RCC 7860 (cell line): Measurements from ENCODE around the gene CTXN2.

ENCODE experiments used
- DNase-seq: peaks from one replicate; pipeline ENCODE4 v3.0.0-alpha.2; 2015; ENCODE audit warnings: low spot score
- FAIRE-seq: peaks from 2 replicates; lab custom pipeline; 2012; peaks lifted over from hg19 to GRCh38; lab: Jason Lieb, UNC

Gene CTXN2

GRCh38 chr15:48191574-48192225, at the start of gene CTXN2:
Gene CTXN2, plus strand, starts transcription at chr15:48191665. Its CDS starts 9,636 bp downstream, at chr15:48201301.
- DNase-seq (no peak), FAIRE-seq (no peak)

DNA sequence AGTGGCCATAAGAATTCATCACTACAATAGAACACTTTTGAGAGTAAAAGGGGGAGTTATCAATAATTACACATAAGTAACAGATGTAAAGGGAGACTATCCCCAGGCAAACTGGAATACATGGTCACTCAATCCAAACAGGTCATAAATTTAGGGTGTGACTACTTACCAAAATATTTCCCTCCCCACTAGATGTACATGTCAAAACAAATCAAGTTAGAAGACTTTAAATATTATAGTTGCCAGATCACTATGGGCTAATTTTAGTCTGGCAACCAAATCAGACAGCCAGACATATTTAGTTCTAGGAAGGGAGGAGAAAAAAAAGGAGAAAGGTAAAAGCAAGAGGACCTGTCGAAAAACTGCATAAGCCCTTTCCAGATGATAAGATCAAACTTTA, 47.6 kb upstream of the CTXN2 start:
- DNase-seq: no peak
- FAIRE-seq: no peak

GRCh38 chr15:48144889-48145288, 46.6 kb upstream of the CTXN2 start:
- no peak for DNase-seq

GRCh38 chr15:48145923-48146322, 45.5 kb upstream of the CTXN2 start:
- DNase-seq (no peak), FAIRE-seq (no peak)

More at GRCh38 chr15:48144889-48145288, 46.6 kb upstream of the CTXN2 start:
- FAIRE-seq: no peak

- FAIRE-seq (no peak), DNase-seq (no peak)
These were observed 44.1 kb upstream of the CTXN2 start for GRCh38 chr15:48147358-48147757.

GRCh38 chr15:48149858-48150257, 41.6 kb upstream of the CTXN2 start:
- DNase-seq (peak; percentile 61), FAIRE-seq (no peak)

GRCh38 chr15:48153526-48153925, 37.9 kb upstream of the CTXN2 start:
- DNase-seq (no peak), FAIRE-seq (no peak)

DNA sequence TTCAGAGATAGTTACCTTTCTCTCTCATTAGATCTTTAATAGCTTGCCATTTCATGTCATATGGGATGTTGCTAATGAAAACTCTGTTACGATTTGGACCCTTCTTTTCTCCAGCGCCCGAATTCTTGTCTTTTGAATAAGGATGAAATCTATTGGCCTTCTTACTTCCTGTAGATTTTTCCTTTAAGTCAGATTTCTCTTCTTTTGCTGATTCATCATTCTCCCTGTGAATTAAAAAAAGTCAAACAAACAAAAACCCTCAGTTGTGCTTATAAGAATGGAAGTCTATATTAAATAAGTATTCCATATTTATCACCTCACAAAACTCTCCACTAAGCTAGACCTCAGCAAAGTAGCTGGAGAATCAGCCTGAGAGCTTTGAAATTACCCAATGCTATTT, 22.8 kb upstream of the CTXN2 start:
- DNase-seq (no peak), FAIRE-seq (no peak)

DNA sequence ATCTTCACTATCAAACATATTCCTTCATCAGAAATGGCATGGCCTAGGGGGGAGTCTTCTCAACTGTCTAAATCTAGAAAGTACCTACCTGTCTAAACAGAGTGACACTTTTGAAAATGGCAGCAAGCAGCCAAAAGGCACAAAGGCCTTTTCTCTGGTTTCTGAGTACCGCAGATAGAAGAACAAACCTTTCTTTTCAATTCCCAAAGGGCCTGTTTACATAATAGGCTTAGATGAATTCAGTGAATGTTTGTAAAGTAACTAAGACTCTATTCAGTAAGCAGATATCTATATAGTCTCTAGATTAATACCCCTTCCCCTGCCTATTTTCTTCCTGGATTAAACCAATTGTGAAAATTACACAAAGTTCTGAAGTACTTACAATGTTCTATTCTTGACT, 20.5 kb upstream of the CTXN2 start:
- no peak for DNase-seq

DNA sequence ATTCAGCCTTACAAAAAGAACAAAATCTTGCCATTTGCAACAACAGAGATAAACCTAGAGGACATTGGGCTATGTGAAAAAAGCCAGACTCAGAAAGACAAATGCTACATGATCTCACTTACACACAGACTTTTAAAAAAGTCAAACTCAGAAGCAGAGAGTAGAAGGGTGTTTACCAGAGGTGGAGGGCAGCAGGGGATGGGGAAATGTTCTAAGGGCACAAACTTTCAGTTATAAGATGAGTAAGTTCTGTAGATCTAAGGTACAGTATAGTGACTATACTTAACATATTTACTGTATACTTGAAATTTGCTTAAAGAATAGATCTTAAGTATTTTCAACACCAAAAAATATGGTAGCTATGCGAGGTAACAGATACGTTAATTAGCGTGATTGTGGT, 16.3 kb upstream of the CTXN2 start:
- DNase-seq (no peak), FAIRE-seq (no peak)

More for the DNA sequence above, 20.5 kb upstream of the CTXN2 start:
- FAIRE-seq: no peak

GRCh38 chr15:48176112-48176511, 15.4 kb upstream of the CTXN2 start:
- FAIRE-seq: peak; percentile 78
- no peak for DNase-seq

- DNase-seq (no peak), FAIRE-seq (no peak)
These were observed 14.5 kb upstream of the CTXN2 start for GRCh38 chr15:48176957-48177356.

GRCh38 chr15:48177383-48177765, 14.1 kb upstream of the CTXN2 start:
- FAIRE-seq: no peak
- peak; percentile 49 for DNase-seq

DNA sequence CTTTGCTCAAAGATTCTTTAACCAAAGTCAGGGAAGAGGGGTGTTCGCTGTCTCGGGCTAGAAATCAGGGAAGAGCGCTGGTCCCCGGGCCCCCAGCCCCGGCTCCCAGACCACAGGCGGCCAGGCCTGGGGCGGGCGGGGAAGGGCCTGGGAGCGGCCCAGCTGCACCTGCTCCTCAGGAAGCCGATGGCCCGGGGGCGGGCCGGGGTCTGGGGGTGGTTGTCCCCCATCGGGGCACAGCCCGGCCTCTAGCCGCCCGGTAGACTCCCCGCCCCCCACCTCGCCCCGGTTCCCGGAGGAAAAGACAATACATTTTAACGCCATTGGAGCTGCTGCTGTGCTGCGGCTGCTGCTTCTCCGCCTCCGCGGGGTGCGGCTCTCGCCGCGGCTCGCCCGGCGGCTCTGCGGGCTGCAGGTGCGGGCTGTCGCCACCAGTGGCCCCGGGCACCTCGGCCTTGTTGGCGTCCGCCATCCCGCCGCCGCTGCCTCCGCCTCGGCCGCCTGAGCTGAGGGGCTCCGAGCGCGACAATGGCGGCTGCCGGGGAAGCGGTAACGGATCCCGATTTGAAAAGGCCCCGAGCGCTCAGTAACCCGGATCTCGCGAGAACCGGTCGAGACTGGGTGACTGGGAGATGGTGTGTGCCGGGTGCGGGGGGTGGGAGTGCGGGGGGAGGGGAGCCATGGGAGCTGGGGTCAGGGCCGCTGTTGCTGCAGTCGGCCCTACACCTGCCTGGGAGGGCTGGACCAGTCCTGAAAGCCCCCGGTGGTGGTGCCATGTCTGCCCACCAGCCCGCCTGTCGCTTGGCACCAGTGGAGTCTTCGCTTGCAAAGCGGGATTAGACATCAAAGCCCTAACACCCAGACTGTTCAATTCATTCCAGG, 13.5 kb upstream of the CTXN2 start, which contains the start of gene MYEF2:
TSS of gene MYEF2 (minus strand) at position 530 of the 882 bp plus-strand sequence. CDS start at position 472, 58 bp downstream.
- FAIRE-seq: no peak
- DNase-seq: peak; percentile 34

DNA sequence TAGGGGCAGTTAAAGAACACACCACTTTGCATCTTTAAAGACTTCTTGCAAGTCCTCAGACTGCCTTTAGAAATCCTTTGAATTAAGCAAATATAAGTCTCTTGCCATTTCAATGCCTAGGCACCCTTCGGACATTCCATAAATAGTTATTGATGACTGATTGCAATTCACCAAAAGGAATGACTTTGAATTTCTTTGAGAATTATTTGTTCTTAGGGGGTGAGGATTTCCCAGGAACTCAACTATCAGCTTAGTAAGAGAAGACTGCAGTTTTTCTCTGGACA, 12.9 kb upstream of the CTXN2 start:
- DNase-seq: no peak
- no peak for FAIRE-seq

DNA sequence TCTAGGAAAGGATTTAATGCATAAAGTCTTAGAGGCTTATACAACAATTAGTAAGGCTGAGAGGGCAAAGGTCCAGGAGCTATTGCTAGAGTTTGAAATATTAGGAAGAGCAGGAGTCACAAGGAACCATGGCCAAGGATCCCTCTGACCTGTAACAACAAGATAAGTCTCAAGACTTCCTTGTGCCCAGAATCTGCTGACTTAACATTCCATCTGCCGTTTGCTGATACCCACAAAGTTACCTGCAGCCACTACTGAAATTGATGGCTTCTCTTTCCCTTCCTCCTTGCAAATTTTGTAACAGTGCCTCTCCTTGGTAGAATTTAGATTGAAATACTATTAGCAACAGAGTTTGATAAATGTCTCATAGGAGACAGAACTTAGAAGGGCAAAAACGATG, 8.7 kb upstream of the CTXN2 start:
- no peak for DNase-seq
- FAIRE-seq: no peak

DNA sequence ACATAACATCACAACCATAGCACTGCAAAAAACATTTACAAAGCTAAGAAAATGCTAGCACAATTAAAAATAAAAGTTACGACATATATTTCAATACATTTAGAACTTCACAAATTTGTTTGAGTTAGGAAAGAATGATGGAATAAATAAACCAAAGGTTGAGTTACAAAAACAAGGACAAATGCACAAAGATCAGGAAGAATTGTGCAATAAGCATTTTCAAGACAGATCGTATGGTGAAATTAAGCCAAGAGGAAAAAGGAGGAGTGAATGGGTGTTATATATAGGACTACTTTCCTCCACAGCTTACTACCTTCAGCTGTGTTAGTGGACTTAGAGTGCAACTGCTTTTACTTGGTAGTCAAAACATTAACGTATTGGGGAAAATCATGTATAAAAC, 5.9 kb upstream of the CTXN2 start:
- FAIRE-seq: no peak

DNA sequence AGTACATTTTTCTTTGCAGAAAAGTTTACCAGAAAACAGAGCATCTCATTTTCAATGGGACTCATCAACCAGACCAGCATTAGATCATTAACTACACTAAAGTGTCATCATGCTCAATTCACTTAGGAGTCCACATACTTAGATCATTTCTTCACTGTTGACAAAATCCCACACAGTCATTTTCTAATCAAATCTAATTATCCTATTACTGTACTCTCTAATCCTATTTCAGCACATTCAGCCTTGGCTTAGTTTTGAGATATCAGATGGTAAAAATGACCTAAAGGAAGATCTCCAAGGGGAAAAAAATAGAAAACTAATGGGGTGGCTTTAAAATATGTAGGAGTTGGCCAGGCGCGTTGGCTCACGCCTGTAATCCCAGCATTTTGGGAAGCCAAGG, 5.2 kb upstream of the CTXN2 start:
- DNase-seq: no peak
- no peak for FAIRE-seq

More for the DNA sequence above, 5.9 kb upstream of the CTXN2 start:
- DNase-seq: no peak

DNA sequence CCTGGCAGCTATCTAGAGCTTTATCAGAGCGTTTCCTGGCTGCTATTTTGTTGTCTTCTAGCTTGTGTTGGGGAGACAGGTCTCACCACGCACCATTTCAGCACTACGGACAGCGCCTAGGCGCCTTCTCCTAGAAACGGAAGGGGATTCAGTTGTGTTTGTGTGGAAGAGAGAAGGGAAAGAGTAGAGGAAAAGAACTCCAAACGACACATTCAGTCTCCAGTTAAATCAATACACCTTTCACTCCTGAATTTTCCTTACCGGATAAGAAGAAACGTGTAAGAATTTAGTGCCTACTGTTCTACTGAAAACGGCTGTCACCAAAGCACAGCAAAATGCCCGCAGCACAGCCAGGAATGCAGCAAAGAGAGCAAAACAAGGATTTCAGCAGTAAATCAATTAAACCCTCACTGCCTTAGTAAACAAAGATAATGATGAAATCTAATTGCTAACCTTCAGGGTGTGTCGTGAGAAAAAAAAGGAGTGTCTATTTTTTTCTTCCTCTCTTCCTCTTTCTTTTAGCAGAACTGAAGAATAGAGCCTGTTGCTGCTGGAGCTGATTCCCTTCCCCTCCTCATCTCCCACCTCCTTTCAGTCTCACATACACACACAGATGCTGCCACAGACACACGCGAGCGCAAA, 412 bp upstream of the CTXN2 start:
- DNase-seq (no peak), FAIRE-seq (no peak)

DNA sequence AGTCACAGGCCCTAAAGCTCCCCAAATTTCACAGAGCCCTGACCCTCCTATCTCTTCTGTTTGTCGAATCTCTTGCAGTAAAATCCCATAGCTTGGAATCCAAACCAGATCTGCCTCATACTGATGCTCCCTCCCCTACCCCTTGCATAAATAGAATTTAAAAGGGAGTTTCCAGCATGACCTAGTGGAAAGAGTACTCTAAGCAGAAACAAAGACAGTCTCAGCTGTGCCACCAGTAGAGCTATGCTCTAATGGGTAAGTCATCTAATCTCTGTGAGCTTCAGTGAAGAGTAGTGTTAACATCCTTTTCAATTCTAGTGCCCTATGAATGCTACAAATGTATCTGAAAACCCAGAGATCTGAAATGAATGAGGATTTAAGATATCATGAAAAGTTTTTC, 10.6 kb downstream of the CTXN2 start:
- no peak for DNase-seq
- FAIRE-seq: no peak

- DNase-seq (no peak), FAIRE-seq (no peak)
These were observed 14.5 kb downstream of the CTXN2 start, which contains the start of gene SLC12A1 for GRCh38 chr15:48205981-48206380. Gene SLC12A1, plus strand, starts transcription at chr15:48206302. Its CDS starts 1,418 bp downstream, at chr15:48207720.

GRCh38 chr15:48221261-48221660, 29.8 kb downstream of the CTXN2 start:
- FAIRE-seq (no peak), DNase-seq (no peak)
